Measurements from ENCODE around the gene AKAP10. TPM values are rescaled to one million over a fixed set of nuclear protein-coding genes. Genes with fewer than 3 reads are reported as not detected.

The AKAP10 gene
- total RNA-seq, 1 experiment from 2014 or later = 39.9 TPM

DNA sequence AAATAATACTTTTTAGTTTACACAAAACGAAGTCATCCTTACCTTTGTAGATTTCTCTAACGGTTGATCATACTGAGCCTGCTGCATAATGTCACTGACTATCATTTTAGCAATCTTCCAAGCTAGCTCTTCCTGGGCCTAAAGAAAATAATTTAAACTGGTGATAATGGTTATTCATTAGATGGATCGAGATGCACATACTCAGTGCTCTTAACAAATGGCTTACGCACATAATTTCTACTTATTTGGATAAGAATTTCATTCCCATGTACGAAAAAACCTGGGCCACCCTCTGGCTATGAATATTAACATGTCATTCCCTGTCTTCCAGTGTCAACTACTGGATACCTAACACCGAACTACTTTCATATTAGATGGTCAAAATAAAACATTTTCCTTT, 68.5 kb downstream of the AKAP10 start:
- Histone ChIP-seq H3K4me3 (ENCODE audit: low read depth, low read length) (no peak overlapping the region), H3K9me3 (no peaks in the 10 kb centered on the region), H3K36me3 (ENCODE audit: control insufficient read depth, insufficient read depth, low read length) (peaks cover 2% of the 10 kb centered on the region), H3K4me1 (no peaks in the 10 kb centered on the region), H3K27me3 (replicated peaks; ENCODE audit: control insufficient read depth, insufficient read depth, low read length) (no peaks in the 10 kb centered on the region)
- intact Hi-C loops (cut with micrococcal nuclease; ENCODE audit: unreplicated experiment) = no loop called here
- BruUV-seq (replicated peaks) = no TSS peak
- H3K27ac Mint-ChIP-seq (ENCODE audit: unreplicated experiment) = peak overlapping the region; percentile 81
- H3K9me3 Mint-ChIP-seq (ENCODE audit: unreplicated experiment) = no peaks in the 10 kb centered on the region
- no peaks in the 10 kb centered on the region for H3K27me3 Mint-ChIP-seq (ENCODE audit: insufficient read depth, unreplicated experiment)
- no peak overlapping the region for H3K4me3 Mint-ChIP-seq (ENCODE audit: unreplicated experiment)
- POLR2A ChIA-PET = no interaction called here
- H3K4me1 Mint-ChIP-seq (ENCODE audit: low read depth, unreplicated experiment) = peaks cover 6% of the 10 kb centered on the region
- CTCF ChIA-PET = no interaction called here
- peaks cover 90% of the 10 kb centered on the region for H3K36me3 Mint-ChIP-seq (ENCODE audit: insufficient read depth, unreplicated experiment)
- no peak for DNase-seq
- TF ChIP-seq, protein P1, sequence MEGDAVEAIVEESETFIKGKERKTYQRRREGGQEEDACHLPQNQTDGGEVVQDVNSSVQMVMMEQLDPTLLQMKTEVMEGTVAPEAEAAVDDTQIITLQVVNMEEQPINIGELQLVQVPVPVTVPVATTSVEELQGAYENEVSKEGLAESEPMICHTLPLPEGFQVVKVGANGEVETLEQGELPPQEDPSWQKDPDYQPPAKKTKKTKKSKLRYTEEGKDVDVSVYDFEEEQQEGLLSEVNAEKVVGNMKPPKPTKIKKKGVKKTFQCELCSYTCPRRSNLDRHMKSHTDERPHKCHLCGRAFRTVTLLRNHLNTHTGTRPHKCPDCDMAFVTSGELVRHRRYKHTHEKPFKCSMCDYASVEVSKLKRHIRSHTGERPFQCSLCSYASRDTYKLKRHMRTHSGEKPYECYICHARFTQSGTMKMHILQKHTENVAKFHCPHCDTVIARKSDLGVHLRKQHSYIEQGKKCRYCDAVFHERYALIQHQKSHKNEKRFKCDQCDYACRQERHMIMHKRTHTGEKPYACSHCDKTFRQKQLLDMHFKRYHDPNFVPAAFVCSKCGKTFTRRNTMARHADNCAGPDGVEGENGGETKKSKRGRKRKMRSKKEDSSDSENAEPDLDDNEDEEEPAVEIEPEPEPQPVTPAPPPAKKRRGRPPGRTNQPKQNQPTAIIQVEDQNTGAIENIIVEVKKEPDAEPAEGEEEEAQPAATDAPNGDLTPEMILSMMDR (IDR thresholded peaks at IDR 0.05; ENCODE audit: insufficient read depth in 1 of 2, low read depth in 1 of 2, low read length in 1 of 2, severe bottlenecking in 1 of 2, unreplicated experiment in 1 of 2) = no peak

DNA sequence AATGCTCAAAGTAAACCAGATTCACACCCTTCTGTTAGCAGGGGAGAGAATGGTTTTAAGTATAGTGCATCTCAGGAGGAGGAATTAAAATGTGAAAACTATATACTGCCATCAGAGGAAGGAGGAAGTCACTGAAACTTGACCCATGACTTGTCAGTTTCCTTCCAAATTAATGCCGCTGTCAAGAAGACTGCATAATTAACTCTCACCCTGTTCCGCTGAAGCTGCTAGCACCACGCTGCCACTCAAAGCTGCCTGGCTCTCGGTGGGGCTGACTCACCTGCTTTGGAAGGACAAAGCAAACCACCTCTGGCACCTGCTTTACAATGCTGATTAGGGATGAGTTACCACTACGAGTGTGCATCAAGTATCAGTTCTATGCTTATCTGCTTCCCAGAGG, 72.1 kb downstream of the AKAP10 start:
- H3K9me3 ChIP-seq = no peaks in the 10 kb centered on the region
- POLR2A ChIA-PET = no interaction called here
- H3K27me3 ChIP-seq (replicated peaks; ENCODE audit: control insufficient read depth, insufficient read depth, low read length) = no peaks in the 10 kb centered on the region; the same call in 1 of the 2 replicates
- Mint-ChIP-seq H3K4me3 (ENCODE audit: unreplicated experiment) (no peak overlapping the region), H3K27ac (ENCODE audit: unreplicated experiment) (no peak overlapping the region), H3K9me3 (ENCODE audit: unreplicated experiment) (no peaks in the 10 kb centered on the region), H3K4me1 (ENCODE audit: low read depth, unreplicated experiment) (peaks cover 6% of the 10 kb centered on the region), H3K36me3 (ENCODE audit: insufficient read depth, unreplicated experiment) (peaks cover 92% of the 10 kb centered on the region), H3K27me3 (ENCODE audit: insufficient read depth, unreplicated experiment) (no peaks in the 10 kb centered on the region)
- TF ChIP-seq, protein P1 (IDR thresholded peaks at IDR 0.05; ENCODE audit: insufficient read depth in 1 of 2, low read depth in 1 of 2, low read length in 1 of 2, severe bottlenecking in 1 of 2, unreplicated experiment in 1 of 2) = no peak
- H3K4me3 ChIP-seq (ENCODE audit: low read depth, low read length) = no peak overlapping the region
- no peak for DNase-seq
- no TSS peak for BruUV-seq (replicated peaks)
- no peaks in the 10 kb centered on the region for H3K4me1 ChIP-seq
- CTCF ChIA-PET = no interaction called here
- peaks cover 4% of the 10 kb centered on the region for H3K36me3 ChIP-seq (ENCODE audit: control insufficient read depth, insufficient read depth, low read length)
- intact Hi-C loops (cut with micrococcal nuclease; ENCODE audit: unreplicated experiment) = loop anchor here (1.0 kb wide), 1 partner anchor 43 kb away; no protein-coding TSS in a partner anchor

DNA sequence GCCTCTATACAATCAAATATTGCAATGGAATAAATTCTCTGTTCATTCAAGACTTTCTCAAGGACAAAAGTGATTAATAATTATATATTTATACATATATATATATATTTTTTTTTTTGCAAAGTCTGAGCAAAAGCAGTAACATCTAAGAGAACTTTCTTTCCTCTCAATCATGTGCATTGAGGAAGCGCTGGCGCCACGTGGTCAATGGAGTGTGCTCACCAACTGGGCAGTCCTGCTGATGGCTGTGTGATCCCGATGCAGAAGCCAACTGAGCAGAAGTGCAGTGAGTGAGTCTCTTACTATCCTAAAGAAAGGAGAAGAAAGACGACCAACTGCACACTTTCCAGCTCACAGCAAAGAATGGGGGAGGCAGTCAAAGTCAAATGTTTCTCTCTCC, 72.7 kb downstream of the AKAP10 start:
- Mint-ChIP-seq H3K36me3 (ENCODE audit: insufficient read depth, unreplicated experiment) (peaks cover 92% of the 10 kb centered on the region), H3K27me3 (ENCODE audit: insufficient read depth, unreplicated experiment) (no peaks in the 10 kb centered on the region), H3K9me3 (ENCODE audit: unreplicated experiment) (no peaks in the 10 kb centered on the region), H3K4me1 (ENCODE audit: low read depth, unreplicated experiment) (peaks cover 6% of the 10 kb centered on the region), H3K4me3 (ENCODE audit: unreplicated experiment) (no peak overlapping the region), H3K27ac (ENCODE audit: unreplicated experiment) (no peak overlapping the region)
- peaks cover 6% of the 10 kb centered on the region for H3K36me3 ChIP-seq (ENCODE audit: control insufficient read depth, insufficient read depth, low read length)
- H3K27me3 ChIP-seq (replicated peaks; ENCODE audit: control insufficient read depth, insufficient read depth, low read length) = no peaks in the 10 kb centered on the region; the same call in 1 of the 2 replicates
- H3K4me1 ChIP-seq = no peaks in the 10 kb centered on the region
- intact Hi-C loops (cut with micrococcal nuclease; ENCODE audit: unreplicated experiment) = loop anchor here (1.0 kb wide), 1 partner anchor 43 kb away; no protein-coding TSS in a partner anchor
- POLR2A ChIA-PET = no interaction called here
- H3K9me3 ChIP-seq = no peaks in the 10 kb centered on the region
- TF ChIP-seq, protein P1 (IDR thresholded peaks at IDR 0.05; ENCODE audit: insufficient read depth in 1 of 2, low read depth in 1 of 2, low read length in 1 of 2, severe bottlenecking in 1 of 2, unreplicated experiment in 1 of 2) = no peak
- BruUV-seq (replicated peaks) = no TSS peak
- CTCF ChIA-PET = no interaction called here
- DNase-seq = no peak
- H3K4me3 ChIP-seq (ENCODE audit: low read depth, low read length) = no peak overlapping the region

Data from Caco-2 (cell line).